Testis (tissue), 3 donors: Measurements from ENCODE around the gene NFE2L2. TPM values are rescaled to one million over a fixed set of nuclear protein-coding genes. Genes with fewer than 3 reads are reported as not detected.
"Not testable (repeated sequence)": the region's sequence is repeated elsewhere in the genome, so short reads cannot be mapped to it uniquely, and the experiment has no call there.

Source experiments
- DNase-seq: peaks from one replicate; pipeline ENCODE4 v3.0.0-alpha.2; 2019
- H3K27ac ChIP-seq, 2 donors: fragments of 200-600 bp; sonication (generic); one replicate each; pipeline ENCODE4 v1.5.1; 2019
- H3K27me3 ChIP-seq: fragments of 200-600 bp; sonication (generic); one replicate; pipeline ENCODE4 v1.5.1; 2019
- H3K36me3 ChIP-seq: fragments of 200-600 bp; sonication (generic); one replicate; pipeline ENCODE4 v1.5.1; 2017; ENCODE audit warnings: low read depth; ENCODE audit errors: missing control alignments
- H3K4me1 ChIP-seq: fragments of 200-600 bp; sonication (generic); one replicate; pipeline ENCODE4 v1.5.1; 2019
- H3K4me3 ChIP-seq, 2 donors: fragments of 200-600 bp; sonication (generic); one replicate each; pipeline ENCODE4 v1.5.1; 2017 to 2019
- H3K9me3 ChIP-seq: fragments of 200-600 bp; sonication (generic); one replicate; pipeline ENCODE4 v1.5.1; 2017
- CTCF ChIP-seq, 3 experiments: fragments of 450-650 bp in 2 of 3; fragments of 200-600 bp in 1 of 3; sonication (generic) in 1 of 3; IDR thresholded peaks; one replicate each; pipeline ENCODE4 v1.5.1; 2016 to 2019; ENCODE audit warnings: antibody characterized with exemption in 3 of 3, mild to moderate bottlenecking in 2 of 3, moderate library complexity in 1 of 3
- POLR2A ChIP-seq: fragments of 450-650 bp; IDR thresholded peaks from one replicate; pipeline ENCODE4 v1.6.1; 2017; ENCODE audit warnings: antibody characterized with exemption, mild to moderate bottlenecking, moderate library complexity
- WGBS, 2 donors: methylation state at CpG; one replicate each; pipeline ENCODE4 v1.1.5; 2018; 5-methylcytosine and 5-hydroxymethylcytosine counted together
- intact Hi-C: fragments of 100-400 bp; cut with DNase I; formaldehyde crosslinking; loops from one replicate; pipeline ENCODE4 v1.15.1; 2023; ENCODE audit warnings: low total_unique reads
- polyA plus RNA-seq: library from polyadenylated mRNA; stranded (reverse); fragments of 350-450 nt; fragmentation: Illumina TruSeq; extraction: RNeasy Lipid Tissue Mini Kit (QIAGEN cat#74804); gene quantifications from one replicate; pipeline ENCODE4 v1.2.3, GENCODE V29; 2014; ENCODE audit warnings: low read depth, low replicate concordance; ENCODE audit not compliant: insufficient read depth
- total RNA-seq, 2 donors: library from RNA; depleted of rRNA; stranded (reverse); fragments of >200 nt; gene quantifications; one replicate each; pipeline ENCODE4 v1.2.3, GENCODE V29; 2016

Gene NFE2L2
- total and polyA plus RNA-seq, 3 donors from 2014 or later: 72.7 to 132 (median 126) TPM

GRCh38 chr2:177204417-177204816 is 60.1 kb downstream of the NFE2L2 start:
- intact Hi-C loops: no loop called here
- no peaks in the 10 kb centered on the region for H3K27me3 ChIP-seq
- H3K9me3 ChIP-seq: no peaks in the 10 kb centered on the region
- no peaks in the 10 kb centered on the region for H3K36me3 ChIP-seq
- peaks cover 27% of the 10 kb centered on the region for H3K4me1 ChIP-seq
- DNase-seq: no peak
- H3K4me3 ChIP-seq: no peak overlapping the region
- peak overlapping the region; percentile 18 to 46 for H3K27ac ChIP-seq
- 58 to 74% methylated on average over 3 of the region's 3 CpGs for WGBS, 2 donors
- TF ChIP-seq CTCF (IDR thresholded peaks at IDR 0.05) (no peak), POLR2A (no peak)

- DNase-seq: no peak
- no peaks in the 10 kb centered on the region for H3K9me3 ChIP-seq
- intact Hi-C loops: no loop called here
- no peaks in the 10 kb centered on the region for H3K36me3 ChIP-seq
- TF ChIP-seq CTCF (IDR thresholded peaks at IDR 0.05): no peak
- TF ChIP-seq POLR2A: no peak
- no peak overlapping the region for H3K4me3 ChIP-seq
- no peaks in the 10 kb centered on the region for H3K27me3 ChIP-seq
- peaks cover 27% of the 10 kb centered on the region for H3K4me1 ChIP-seq
- H3K27ac ChIP-seq: peak overlapping the region; percentile 18 to 46
- 62 to 68% methylated on average over 3 of the region's 3 CpGs for WGBS, 2 donors
These were observed 62.6 kb downstream of the NFE2L2 start for GRCh38 chr2:177201919-177202346.

- Histone ChIP-seq H3K27ac (peak overlapping the region; percentile 43 to 60), H3K4me1 (peaks cover 27% of the 10 kb centered on the region)
- H3K4me3 ChIP-seq, intact Hi-C loops, H3K27me3 ChIP-seq, H3K9me3 ChIP-seq, DNase-seq, H3K36me3 ChIP-seq: not testable (repeated sequence)
- 69 to 81% methylated on average over 4 to 7 of the region's 7 CpGs for WGBS, 2 donors
These were observed 64.1 kb downstream of the NFE2L2 start for GRCh38 chr2:177200419-177200818.

GRCh38 chr2:177195194-177195593 is 69.3 kb downstream of the NFE2L2 start:
- Histone ChIP-seq H3K27ac (no peak overlapping the region), H3K9me3 (no peaks in the 10 kb centered on the region), H3K27me3 (no peaks in the 10 kb centered on the region), H3K4me1 (peaks cover 2% of the 10 kb centered on the region), H3K4me3 (no peak overlapping the region), H3K36me3 (no peaks in the 10 kb centered on the region)
- intact Hi-C loops: no loop called here
- no peak for DNase-seq
- TF ChIP-seq CTCF (IDR thresholded peaks at IDR 0.05): no peak
- no peak for TF ChIP-seq POLR2A
- WGBS, 2 donors: 60 to 79% methylated on average over 1 of the region's 1 CpG

- no peaks in the 10 kb centered on the region for H3K27me3 ChIP-seq
- no peak overlapping the region for H3K4me3 ChIP-seq
- no peak overlapping the region for H3K27ac ChIP-seq
- no peaks in the 10 kb centered on the region for H3K9me3 ChIP-seq
- H3K36me3 ChIP-seq: no peaks in the 10 kb centered on the region
- H3K4me1 ChIP-seq: no peaks in the 10 kb centered on the region
- TF ChIP-seq POLR2A: no peak
- TF ChIP-seq CTCF (IDR thresholded peaks at IDR 0.05): no peak
- WGBS, 2 donors: 90 to 91% methylated on average over 4 of the region's 4 CpGs
- no peak for DNase-seq
- intact Hi-C loops: no loop called here
These were observed 71.3 kb downstream of the NFE2L2 start for GRCh38 chr2:177193240-177193639.
